TTC549 (cell line): ENCODE data around the gene HNRNPUL1.
"Not testable (repeated sequence)": the region's sequence is repeated elsewhere in the genome, so short reads cannot be mapped to it uniquely, and the experiment has no call there.

Experiments
- FAIRE-seq: peaks from 2 replicates; lab custom pipeline; 2012; peaks lifted over from hg19 to GRCh38; lab: Jason Lieb, UNC

Gene HNRNPUL1

DNA sequence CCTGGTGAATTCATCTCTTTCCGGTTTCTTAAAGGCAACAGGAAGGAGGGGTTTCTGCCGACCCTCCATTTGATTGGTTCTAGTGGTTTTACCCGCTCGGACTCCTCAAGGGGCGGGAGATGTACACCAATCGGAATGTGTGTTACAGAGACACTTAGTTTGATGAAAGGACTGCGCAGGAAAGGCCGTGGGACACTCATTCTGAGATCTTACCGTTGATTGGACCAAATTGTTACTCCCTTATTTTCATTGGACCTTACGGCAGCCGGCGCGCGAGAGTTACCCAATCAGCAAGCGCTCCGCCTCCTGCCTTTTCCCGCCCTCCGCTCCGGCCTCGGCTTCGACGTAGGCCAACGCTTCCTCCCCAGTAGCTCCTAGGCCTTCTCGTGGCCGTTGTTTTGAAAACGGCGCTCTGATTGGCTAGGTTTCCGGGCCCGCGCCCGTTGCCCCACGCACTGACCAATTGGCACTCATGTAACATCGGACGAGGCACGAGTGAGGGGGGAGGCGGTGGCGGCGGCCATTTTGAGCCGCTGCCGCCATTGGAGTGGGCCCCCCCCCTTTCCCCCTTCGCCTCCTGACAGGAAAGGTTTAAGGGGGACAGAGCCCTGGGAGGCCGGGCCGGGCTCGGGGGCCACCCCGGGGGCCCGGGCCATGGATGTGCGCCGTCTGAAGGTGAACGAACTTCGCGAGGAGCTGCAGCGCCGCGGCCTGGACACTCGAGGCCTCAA lies at the start of gene HNRNPUL1:
Gene HNRNPUL1, plus strand, starts transcription at position 523 of the 731 bp plus-strand sequence. Its CDS starts 132 bp downstream, at position 655.
- FAIRE-seq = peak; percentile 99

DNA sequence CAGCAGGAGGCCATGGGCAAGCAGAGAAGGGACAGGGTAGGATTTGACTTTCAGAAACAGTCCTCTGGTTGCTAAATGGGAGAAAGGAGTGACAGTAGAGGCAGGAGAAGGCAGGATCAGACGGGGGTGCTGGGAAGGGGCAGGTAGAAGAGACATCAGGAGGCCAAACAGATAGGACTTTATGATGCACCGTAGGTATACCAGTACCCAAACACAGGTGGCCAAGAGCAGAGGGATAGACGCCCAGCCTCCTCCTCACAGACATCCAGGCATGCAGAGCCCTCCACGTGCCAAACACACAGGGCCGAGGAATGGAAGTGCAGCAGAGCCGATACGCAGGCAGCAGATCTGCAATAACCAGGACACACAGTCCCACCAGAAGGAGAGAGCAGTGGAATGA lies 46.4 kb upstream of the HNRNPUL1 start:
- FAIRE-seq = no peak

DNA sequence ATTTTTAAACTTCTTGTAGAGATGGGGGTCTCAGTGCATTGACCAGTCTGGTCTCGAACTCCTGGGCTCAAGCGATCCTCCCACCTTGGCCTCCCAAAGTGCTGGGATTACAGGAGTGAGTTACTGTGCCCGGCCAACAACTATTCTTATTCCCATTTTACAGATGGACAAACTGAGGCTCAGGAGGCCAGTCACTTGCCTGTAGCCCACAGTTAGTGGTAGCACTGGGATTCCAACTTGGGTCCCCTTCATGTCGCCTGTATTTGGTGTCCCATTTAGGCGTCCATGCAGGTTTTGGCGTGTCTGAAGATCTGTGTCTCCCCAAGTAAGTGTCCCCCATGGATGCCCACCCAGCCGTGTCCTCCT lies 45.9 kb upstream of the HNRNPUL1 start:
- no peak for FAIRE-seq

DNA sequence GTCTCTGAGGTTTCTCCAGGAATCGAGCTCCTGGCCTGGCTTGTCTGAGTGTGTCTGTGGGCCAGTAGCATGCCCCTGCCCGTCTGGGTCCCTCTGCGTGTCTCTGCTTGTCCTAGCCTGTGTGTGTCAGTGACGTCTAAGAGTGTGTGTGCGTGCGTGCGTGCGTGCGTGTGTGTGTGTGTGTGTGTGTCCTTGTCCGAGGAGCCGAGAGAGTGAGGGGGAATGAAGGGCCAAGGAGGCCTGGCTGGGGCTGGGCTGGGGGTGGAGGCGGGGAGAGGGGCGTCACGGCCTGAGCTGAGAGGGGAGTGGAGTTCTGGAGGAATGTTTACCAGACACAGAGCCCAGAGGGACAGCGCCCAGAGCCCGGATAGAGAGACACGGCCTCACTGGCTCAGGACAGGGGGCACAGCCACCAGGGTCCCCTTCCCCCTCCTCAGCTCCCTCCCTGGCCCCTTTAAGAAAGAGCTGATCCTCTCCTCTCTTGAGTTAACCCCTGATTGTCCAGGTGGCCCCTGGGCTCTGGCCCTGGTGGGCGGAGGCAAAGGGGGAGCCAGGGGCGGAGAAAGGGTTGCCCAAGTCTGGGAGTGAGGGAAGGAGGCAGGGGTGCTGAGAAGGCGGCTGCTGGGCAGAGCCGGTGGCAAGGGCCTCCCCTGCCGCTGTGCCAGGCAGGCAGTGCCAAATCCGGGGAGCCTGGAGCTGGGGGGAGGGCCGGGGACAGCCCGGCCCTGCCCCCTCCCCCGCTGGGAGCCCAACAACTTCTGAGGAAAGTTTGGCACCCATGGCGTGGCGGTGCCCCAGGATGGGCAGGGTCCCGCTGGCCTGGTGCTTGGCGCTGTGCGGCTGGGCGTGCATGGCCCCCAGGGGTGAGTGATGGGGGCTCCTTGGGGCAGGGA lies 45.3 kb upstream of the HNRNPUL1 start, which contains the start of gene AXL:
Gene AXL, plus strand, starts transcription at position 609 of the 893 bp plus-strand sequence. Its CDS starts 170 bp downstream, at position 779.
- FAIRE-seq = peak; percentile 9

DNA sequence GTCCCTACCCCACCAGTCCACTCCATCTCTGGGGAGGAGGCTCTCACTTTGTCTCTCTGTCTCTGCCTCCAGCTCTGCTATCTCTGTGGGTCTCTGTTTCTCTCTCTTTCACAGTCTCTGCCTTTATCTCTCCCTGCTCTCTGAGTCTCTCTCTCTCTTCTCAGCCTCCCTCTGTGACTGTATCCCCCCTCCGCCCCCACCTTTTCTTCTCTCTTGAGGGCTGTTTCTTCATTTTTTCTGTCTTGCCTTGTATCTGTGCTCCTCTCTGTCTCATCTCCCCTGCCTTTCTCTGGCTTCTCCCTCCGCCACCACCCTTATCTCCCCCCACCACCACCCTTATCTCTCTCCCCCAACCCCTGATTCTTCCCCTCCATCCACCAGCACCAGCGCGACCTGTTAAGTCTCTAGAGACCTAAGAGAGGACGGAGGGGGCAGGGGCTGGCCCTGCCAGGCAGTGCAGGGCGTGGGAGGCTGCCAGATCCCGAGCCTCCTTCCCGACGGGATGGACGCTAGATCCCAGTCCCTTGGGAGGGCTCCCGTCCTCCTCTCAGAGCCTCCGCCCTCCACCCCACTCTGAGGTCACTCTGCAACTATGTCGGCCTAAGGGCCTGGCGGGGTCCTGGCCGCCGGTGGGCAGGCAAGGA lies 44.1 kb upstream of the HNRNPUL1 start:
- FAIRE-seq = no peak

DNA sequence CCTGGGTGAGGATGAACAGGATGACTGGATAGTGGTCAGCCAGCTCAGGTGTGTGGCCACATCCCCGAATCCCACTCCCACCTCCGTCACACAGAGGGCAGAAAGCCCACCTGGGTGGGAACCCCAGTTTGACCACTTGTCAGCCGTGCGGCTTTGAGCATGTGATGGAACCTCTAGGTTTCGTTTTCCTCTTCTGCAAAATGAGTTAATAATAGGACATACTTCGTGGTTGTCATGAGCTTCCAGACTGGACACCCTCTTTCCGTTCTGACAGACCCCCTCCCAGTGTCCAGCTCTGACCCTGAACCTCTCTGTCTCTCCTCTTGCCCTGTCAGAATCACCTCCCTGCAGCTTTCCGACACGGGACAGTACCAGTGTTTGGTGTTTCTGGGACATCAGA lies 43.4 kb upstream of the HNRNPUL1 start:
- FAIRE-seq = no peak

DNA sequence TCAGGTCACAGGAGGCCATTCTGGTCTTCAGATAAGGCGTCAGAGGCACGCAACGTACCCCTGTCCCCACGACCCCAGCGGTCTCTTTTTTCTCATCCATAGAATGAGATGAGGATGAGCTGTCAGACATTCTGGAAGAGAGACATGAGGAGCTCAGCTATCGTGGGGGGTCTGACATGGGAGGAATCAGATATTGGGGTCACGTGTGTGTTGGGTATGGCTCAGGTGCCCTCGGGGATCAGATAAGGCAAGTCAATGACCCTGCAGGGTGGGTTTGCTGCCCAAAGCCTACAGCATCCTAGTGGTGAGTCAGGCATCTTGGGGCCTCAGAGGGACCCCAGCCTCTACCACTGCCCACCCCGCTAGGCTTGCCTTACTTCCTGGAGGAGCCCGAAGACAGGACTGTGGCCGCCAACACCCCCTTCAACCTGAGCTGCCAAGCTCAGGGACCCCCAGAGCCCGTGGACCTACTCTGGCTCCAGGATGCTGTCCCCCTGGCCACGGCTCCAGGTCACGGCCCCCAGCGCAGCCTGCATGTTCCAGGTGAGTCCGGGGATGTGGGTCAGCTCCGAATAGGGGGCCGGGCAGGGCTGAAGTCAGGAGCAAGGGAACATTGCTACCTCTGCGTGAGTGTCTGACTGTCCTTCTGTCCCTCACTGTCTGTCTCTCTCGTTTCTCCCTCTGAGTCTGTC lies 42.5 kb upstream of the HNRNPUL1 start:
- no peak for FAIRE-seq

DNA sequence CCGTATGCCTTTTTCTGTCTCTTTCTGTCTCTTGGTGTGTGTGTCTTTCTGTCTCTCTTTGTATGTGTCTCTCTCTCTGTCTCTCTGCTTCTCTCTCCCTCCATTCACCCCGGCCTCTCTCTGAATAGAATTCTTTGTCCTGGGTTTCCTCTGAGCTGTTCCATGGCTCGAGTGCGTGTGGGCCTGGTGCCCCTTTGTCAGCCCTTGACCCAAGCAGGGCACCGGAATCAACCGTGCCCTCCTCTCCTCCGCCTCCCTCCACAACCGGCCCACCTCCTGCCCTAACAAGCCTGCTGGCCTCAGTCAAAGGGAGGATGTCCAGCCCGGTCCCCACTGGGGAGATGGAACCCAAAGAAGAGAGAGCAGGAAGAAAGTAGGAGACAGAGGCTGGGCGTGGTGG lies 41.9 kb upstream of the HNRNPUL1 start:
- FAIRE-seq = no peak

DNA sequence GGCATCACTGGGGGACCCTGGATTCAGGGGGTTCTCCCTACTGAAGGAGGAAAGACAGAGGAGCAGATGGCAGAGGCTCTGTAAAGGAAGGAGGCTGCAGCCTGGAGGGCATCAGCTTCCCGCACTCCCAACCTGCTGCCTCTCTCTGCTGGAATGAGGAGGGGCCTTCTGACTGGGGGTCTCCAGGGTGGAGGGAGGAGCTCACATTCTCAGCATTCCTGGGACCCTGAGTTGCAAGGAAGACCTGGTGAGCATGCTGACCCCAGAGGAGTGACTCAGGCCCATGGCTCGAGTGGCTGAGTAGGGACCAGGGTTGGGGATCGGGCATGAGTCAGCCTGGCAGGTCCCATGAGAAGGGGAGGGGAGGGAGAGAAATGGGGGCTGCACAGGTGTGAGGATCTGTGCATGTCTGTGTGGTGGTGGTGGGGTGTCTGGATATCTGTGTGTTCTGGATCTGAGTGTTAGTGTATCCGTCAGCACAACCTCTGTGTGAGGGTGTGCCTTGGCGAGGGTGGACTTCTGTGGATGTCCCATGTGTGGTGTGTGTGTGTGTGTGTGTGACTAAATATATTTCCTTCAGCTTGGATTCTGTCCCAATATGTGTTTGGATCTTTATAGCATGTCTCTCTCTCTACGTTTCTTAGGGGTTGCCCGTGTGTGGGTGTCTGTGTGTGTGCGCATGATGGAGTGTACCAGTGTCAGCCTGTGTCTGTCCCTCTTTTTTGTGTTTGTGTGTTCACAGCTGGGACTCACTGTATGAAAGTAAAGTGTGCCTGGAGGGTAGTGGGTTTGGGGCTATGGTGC lies 40.5 kb upstream of the HNRNPUL1 start:
- FAIRE-seq = no peak

DNA sequence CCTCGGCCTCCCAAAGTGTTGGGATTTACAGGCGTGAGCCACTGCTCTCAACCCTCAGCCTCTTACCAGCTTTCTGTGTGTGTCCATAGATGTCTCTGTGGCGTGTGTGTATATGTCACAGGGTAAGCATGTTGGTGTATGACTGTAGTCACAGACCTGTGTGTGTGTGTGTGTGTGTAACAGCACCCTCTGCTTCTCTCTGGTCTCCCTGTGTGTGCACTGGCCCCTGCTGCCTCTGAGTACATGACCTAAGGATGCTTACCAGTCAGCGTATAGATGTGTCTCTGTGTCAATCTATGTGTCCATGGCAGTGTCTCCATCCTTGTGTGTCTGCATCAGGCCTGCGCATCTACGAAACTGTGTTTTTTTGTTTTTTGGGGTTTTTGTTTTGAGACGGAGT lies 39.5 kb upstream of the HNRNPUL1 start:
- no peak for FAIRE-seq

DNA sequence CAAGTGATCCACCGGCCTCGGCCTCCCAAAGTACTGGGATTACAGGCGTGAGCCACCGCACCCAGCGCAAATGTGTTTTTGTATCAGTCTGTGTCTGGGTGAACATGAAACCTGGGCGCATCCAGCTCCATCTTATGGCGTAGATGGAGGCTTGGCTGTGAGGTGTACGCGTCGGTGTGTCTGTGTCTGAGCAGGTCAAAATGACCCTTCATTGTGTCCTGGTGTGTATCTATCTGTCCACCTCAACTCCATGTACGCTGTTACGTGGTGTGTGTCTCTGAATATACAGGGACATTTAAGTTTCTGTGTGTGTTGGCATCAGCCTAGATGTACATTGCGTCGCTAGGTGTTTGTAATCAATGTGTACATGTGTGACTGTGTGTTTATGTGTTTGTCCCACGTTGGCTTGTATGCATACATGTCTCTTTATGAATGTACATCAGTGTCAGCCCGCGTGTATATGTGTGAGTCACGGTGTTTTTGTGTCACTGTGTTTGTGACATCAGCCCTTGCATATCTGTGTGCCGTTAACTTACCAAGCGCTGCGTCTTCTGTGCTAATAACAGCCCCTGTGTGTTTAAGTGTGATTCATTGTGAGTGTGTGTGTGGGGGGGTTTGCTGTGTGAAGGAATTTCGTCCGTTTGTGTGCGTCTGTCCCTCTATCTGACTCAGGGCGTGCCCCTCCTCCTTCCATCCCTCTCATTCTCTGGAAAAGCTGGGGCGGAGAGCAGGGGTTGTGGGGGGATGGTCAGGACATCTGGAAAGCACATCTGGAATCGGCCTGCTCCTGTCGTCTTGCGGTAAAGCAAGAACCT lies 38.7 kb upstream of the HNRNPUL1 start:
- no peak for FAIRE-seq

DNA sequence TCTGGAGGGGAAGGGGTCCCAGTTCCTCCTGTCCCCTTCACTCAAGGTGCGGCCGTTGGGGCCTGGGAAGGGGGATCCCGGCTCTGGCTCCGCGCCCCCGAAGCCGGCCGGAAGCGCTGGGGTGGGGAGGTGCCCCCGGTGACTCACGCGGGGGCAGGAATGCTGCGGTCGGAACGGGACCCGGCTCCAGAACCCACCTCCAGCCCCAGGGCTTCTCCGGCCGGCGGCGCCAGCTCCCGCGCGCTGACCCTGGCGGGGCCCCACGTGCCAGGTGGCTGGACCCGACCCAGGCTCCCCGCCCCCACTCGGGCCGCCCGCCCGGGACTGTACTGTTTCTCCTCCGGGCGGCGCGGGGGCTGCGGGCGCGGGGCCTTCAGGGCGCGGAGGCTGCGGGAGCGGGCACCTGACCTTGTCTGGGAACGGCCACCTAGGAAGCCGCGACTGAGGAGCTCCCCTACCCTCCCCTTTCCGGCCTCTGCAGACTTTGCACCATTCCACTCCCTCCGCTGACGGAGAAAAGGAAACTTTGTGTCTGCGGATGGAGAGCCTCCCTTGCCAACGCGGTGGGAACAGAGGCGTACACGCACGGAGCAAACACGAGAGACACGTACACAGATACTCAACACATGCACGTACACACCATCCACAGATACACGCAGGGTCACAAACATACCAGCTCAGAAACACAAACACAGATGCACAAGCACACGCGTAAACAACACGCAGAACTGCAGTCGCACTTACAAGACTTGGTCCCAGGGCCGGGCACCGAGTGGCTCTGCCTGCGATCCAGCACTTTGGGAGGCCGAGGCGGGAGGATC lies 37.9 kb upstream of the HNRNPUL1 start:
- no peak for FAIRE-seq

DNA sequence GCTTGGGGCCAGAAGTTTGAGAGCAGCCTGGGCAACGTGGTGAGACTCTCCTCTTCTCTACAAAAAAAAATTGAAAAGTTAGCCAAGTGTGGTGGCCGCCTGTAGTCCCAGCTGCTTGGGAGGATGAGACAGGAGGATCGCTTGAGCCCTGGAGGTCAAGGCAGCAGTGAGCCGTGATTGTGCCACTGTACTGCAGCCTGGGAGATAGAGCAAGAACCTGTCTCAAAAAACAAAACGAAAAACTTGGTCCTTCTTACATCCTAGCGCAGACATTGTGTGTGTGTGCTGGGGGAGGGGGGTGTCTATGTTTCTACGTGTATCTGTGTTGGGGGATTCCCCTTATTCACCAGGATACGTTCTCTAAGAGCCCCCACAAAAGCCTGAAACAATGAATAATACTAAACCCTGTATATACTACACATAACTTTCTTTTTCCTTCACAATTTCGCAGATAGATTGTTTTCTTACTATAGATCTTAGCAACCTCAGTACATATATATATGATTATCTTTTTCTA lies 37.2 kb upstream of the HNRNPUL1 start:
- no peak for FAIRE-seq

DNA sequence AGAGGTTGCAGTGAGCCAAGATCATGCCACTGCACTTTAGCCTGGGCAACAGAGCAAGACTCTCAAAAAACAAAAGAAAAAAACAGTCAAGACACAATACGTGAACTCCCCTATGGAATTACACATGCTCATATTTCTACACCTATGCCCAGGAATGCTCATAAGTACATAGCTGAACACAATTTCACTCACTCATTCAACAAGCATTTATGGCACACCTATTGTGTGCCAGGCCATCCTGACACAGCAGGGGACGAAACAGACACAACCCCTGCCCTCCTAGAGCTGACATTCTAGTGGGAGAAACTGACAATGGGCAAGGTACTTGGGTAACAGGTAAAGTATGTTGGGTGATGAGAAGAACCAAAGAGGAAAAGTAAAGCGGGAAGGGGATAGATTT lies 35.7 kb upstream of the HNRNPUL1 start:
- no peak for FAIRE-seq

DNA sequence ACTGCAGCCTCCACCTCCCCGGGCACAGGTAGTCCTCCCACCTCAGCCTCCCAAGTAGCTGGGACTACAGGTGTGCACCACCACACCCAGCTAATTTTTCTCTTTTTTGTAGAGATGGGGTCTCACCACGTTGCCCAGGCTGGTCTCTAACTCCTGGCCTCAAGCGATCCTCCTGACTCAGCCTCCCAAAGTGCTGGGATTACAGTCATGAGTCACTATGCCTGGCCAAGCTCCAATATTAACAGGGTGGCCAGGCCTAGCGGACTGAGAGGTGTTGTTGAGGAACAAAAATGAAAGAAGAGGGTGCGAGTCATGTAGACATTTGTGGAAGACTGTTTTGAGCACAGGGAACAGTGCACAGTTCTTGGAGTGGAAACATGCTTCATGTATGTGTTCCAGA lies 34.8 kb upstream of the HNRNPUL1 start:
- FAIRE-seq = not testable (repeated sequence)

DNA sequence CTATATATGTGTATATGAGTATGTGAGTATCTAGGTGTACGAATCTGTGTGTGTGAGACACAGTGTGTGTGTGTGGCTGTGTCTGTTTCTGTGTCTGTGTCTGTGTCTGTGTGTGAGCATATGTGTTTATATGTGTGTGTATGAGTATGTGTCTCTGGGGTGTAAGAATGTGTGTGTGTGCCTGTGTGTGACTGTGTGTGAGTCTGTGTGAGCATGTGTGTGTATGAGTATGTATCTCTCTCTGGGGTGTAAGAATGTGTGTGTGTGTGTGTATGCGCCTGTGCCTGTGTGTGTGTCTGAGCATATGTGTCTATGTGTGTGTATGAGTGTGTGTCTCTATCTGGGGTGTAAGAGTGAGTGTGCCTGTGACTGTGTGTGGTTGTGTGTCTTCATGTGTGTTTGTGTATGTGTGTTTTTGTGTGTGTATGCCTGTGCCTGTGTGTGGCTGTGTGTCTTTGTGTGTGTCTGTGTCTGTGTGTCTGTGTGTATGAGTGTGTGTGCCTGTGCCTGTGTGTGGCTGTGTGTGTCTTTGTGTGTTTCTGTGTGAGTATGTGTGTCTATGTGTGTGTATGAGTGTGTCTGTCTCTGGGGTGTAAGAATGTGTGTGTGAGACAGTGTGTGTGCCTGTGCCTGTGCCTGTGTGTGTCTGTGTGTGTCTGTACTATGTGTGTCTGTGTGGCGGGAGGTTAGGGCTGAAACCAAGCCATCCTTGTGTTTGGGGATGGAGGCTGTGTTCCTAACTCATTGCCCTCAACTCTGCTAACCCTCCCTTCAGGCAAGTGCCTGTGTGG lies 33.9 kb upstream of the HNRNPUL1 start:
- no peak for FAIRE-seq

DNA sequence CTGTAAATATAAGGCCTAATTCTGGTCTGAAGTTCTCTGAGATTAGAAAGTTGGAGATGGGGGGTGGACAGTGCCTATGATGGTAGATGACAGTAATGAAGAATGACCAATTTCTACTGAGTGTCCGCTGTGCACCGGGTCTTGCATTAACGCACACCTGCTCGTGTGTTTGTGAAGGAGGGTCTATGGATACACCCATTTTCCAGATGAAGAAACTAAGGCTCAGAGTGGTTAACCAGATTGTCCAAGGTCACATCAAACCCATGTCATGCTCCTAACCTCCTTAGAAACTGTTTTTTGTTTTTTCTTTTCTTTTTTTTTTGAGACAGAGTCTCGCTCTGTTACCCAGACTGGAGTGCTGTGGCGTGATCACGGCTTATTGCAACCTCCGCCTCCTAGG lies 31.5 kb upstream of the HNRNPUL1 start:
- no peak for FAIRE-seq

DNA sequence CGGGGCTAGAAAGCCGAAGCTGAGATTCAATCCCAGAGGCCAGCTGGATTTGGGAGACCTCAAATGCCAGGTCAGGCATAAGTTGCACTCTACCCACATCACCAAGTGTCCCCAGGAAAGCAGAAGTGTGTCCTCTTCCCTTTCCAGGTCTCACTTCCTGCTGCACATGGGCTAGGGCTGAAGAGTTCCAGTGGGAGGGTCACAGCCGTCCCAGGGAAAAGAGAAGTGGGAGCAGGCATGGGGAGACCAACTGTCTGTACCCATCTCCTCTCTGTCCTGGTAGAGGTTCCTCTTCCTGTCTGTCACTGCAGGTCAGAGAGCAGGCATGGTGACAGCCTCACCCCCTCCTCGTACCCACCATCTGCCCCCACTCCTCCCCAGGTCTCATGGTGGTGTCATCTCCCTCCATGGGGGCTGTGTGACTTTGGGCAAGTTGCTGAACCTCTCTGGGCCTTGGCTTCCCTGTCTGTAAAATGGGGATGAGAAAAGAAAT lies 30.4 kb upstream of the HNRNPUL1 start:
- FAIRE-seq = no peak
